Superior temporal gyrus (tissue), 1 donor: Measurements from ENCODE around the gene RNF181.
"Not testable (repeated sequence)": the region's sequence is repeated elsewhere in the genome, so short reads cannot be mapped to it uniquely, and the experiment has no call there.

Experiments used
- DNase-seq: peaks from one replicate; pipeline ENCODE4 v3.0.0-alpha.2; 2016; ENCODE audit errors: extremely low spot score

Gene RNF181, protein sequence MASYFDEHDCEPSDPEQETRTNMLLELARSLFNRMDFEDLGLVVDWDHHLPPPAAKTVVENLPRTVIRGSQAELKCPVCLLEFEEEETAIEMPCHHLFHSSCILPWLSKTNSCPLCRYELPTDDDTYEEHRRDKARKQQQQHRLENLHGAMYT

DNA sequence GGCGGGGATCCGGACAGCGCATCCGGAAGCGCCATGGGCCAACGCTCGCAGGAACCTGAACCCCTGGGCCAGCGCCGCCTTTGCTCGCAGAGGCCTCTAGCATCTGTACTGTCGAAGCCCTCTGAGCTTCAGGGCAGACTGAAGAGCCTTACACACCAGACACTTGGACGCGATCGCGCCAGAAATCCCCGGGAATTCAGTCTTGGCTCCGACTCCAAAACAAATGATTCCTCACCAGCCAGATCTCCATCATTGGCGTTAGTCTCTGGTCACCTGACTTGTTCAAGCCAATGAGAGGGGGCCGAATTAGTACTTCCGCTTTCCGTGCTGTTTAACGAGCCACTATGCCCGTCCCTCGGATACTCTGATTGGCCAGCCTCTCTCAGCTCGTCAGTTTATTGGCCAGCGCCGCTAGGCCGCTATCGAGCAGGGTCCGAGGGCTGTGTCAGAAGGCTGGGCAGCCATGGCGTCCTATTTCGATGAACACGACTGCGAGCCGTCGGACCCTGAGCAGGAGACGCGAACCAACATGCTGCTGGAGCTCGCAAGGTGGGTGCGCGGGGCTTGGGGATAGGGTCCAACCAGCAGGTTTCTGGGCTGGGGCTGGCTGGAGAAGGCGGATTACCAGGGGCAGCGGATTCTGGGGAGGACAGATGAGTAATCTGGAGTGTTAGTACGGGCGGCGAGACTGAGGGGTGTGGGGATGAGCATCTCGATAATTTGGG, at the start of gene RNF181:
Gene RNF181 (plus strand): TSS at position 445 of the 725 bp plus-strand sequence. CDS start 19 bp downstream, at position 464.
- DNase-seq, result peak; percentile 100

DNA sequence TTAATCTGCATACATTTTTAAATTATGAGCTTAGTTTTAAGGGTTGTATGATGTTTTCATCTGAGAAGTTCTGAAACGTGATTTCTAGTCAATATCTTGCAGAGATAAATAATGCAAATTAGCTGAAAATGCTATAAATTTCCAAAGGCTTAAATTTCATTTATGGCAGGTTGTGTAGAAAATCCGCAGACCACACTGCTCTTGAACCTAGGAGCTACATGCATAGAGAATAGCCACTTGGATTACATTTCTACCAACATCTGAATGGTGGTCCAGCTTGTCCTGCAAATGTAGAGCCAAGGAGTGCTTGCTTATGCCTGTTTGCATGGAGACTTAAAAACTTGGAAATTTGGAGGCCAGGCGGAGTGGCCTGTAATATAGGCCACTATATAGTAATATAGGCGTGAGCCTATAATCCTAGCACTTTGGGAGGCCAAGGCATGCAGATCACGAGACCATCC, 49.7 kb upstream of the RNF181 start:
- DNase-seq, result no peak

DNA sequence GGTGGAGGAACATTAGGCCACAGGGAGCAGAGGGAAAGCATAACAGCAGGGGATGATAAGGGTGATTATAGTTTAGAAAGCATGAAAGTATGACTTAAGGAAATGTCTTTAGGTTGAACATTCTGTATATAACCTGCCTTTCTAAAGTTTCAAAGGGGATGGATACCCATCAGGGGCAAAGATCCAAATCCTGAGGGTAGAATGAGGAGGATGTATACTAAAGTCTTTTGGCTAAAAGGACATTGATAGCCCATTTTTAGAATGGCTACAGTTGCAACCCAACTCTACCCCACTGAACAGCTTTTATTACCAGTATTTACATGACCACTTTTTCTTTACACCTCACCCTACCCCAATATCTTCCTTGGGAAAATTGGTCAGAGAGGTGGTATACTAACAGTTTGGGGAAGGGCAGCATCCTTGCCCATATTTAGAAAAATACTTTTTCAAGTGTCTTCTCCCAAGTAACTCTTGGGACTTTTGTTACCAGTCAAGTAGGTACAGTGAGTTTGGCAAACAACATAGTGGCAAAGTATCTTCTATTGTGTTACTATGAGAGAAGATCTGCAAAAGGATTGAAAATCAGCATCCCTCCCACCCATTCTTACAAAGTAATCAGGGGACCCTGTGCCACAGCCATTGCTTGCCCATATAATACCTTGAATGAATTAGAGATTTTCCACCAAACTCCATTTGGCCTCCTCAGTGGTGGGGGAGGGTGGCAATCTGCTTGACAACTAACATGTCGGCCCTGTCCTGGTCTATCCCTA, 48.3 kb upstream of the RNF181 start:
- DNase-seq, result peak; percentile 18

DNA sequence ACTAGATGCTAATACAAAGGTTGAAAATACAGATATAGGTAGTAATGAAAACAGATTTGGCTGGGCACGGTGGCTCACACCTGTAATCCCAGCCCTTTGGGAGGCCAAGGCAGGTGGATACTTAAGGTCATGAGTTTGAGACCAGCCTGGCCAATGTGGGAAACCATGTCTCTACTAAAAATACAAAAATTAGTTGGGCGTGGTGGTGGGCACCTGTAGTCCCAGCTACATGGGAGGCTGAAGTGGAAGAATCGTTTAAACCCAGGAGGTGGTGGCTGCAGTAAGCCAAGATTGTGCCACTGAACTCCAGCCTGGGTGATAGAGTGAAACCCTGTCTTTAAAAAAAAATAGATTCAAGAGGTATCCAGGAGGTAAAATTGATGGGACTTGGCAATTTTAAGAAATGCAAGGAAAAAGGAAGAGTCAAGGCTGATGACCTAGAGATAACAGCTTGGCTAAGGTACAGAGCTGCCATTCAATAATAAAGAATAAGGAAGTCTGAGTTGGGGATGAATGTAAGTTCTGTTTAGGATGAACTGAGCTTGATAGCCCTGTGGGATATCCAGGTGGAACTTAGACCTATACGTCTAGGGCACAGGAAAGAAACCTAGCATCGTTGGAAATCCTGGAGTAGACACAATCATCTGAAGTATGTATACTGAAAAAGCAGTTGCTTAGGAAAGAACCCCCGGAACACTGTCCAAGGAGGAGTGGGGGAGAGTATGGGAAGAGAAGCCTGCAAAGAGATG, 47.5 kb upstream of the RNF181 start:
- peak; percentile 16 for DNase-seq

DNA sequence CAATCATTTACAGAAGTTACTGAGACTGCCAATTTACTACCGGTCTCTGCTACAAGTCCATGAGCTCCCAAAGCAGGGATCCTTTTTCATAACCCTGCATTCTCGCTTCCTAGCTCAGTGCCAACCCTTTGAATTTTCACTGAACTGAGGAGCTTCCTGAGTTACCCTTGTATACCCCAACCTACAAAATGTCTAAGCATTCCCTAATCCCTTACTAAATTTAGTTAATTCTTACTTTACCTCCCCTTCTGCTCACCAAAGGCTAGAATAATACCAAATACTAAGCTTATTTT, 47.0 kb upstream of the RNF181 start:
- peak; percentile 20 for DNase-seq

DNA sequence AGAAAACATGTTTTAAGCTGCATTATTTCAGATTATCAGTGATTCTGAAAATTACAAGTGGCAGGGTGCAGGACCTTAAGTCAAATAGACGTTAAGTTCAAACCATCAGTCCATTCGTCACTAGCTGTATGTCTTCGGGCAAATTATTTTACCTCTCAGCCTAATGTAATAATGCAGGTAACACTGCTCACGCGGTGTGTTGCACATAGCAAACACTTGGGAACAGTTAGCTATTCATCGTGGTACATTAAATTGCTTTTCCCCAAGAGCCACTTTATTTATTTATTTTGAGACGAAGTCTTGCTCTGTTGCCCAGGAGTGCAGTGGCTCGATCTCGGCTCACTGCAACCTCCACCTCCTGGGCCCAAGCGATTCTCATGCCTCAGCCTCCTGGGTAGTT, 46.5 kb upstream of the RNF181 start:
- DNase-seq, result no peak

DNA sequence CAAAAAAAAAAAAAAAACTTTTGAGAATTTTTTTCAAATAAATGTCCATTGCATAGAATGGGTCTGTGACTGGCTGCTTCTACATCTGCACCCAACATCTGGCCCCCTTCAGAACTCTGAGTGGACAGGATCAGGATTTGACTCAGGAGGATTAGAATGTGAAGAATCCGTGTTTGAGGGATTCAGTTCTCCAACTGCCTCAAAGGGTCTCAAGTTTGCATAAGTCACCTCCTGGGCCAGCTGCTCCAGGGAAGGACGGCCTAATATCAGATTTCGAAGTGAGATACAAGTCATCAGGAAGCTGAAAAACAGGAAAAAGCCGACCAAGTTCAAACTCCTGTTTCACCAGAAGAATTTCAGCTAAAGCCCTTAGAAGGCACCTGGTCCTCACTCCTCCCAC, 45.7 kb upstream of the RNF181 start:
- DNase-seq, result no peak

DNA sequence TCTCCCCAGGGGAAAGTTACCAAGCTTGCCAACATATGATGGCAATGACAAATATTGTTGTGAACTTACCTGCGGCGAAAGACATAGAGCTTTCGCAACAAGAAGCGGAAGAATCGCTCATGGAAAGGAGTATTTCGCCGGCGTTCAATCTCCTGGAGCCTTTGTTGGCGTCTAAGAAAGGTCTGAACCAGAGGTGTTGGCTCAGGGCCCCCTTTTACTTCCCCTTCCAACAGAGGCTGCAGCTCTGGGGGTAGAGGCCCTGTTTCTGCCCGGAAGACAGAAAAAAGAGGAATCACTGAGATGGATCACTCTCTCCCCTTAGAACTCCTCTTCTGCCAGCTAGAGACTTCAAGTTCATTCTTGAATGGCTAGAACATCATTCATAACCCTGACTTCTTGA, 45.1 kb upstream of the RNF181 start:
- peak; percentile 23 for DNase-seq

DNA sequence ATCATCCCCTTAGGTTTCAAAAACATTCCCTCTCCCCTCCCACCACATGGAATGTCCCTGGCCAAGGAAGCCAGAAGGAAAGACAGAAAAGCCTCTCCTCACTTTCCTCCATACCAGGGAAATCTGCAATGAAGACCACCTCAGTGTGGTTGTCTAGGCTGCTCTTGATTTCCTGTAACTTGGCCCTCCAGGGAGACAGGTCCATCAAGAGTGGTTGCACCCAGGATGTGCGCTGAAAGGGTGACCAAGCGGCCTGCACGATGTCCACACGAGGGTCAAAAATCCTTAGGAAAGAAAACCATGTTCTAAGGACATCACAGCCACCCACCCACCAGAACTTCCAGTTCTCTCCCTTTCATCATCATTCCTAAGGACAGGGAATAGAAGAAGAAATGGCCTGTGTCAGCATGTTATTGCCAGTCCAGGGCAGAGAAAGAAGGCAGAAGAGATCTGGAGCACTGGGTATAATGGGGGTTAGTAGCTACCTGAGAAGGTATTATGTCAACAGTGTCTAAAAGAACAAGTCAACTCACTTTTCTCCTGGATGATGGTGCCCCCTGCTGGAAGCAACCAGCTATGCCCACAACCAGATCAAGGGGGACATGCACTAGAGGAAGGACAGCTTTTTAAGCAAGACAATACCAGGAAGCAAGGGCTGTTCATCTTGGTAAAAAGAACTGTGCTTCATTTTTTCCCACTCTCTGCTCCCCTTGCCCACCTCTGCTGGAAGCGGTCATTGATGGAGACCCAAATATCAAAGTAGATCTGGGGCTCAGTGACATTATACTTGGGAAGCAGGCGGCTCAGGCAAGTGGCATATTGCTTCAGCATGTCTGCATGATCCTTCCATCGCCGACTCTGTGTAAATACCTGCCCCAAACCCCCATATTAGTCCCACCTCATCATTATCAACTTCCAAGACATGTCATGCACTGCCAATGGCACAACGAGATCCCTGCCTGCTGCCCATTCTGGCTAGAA, 43.6 kb upstream of the RNF181 start:
- DNase-seq, result peak; percentile 95

DNA sequence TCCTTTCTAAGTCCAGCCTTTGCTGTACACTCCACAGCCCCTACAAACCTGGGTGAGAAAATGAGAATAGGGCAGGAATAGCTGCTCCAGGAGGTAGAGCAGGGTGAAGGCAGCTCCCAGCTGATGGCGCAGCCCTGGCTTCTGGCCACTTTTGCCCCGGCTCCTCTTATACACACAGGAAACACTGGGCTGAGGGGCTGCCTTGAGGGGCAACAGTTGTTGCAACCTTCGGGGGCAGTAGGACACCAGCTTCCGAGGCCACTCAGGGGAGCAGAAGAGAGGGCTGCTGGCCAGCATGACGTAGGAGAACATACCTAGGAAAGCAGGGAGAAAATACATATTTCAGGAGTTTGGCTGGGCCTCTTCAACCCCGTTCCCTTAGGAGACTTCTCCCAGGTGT, 42.4 kb upstream of the RNF181 start:
- no peak for DNase-seq

DNA sequence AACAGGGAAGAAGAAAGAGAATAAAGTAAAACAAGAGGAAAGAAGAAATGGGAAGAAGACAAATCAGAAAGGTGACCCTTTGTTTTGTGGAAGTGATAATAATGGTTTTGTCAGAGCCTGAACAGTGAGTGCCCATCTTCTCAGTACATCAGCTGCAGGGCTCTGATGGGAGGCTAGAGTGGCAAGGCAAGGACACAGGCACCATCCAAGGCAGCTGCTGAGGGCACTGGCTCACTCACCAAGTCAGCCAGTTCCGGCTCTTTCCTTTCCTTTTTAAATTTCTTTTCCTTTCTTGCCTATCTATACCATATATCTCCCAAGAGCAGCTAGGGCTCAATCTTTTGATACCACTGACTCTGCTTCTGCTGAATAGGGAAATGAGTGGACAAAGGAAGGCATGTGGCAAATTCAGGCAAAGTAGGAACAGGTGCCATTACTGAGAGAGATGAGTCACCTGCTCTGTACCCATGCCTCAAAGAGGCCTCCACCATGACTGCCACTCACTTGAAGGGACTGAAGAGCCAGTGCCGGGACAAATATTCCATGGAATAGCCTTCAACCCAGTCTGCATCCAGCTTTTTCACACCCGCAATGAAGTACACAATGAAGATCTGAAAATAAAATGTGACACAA, 40.4 kb upstream of the RNF181 start:
- DNase-seq, result no peak

DNA sequence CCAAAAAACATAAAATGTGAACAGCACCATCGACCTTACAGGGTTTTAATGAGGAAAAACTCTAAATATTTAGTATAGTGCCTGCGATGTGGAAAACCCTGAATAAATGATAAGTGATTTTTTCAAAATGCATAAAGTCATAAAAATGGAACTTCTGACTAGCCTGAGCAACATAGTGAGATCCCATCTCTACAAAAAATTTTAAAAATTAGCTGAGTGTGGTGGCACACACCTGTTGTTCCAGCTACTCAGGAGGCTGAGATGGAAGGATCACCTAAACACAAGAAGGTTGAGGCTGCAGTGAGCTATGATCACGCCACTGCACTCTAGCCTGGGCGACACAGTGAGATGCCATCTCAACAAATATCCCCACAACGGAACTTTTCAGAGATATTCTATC, 38.4 kb upstream of the RNF181 start:
- no peak for DNase-seq

DNA sequence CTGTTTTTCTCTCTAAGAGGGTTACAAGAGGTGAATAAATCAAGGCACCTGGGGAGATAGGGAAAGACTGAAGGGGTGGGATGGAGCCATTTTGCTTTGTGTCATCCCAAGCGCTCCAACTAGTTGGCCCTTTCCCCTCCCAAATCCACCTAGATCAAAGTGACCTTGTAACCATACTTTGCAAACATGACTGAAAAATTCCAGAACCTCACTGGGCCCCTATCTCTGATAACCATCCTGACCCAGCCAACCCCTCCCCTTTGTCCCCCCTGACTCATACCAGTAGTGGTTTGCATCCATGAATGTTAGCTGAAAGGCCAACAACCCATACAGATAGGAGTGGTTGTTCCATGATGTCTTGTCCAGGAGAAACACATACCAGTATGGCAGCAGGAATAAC, 37.4 kb upstream of the RNF181 start:
- DNase-seq, result no peak

DNA sequence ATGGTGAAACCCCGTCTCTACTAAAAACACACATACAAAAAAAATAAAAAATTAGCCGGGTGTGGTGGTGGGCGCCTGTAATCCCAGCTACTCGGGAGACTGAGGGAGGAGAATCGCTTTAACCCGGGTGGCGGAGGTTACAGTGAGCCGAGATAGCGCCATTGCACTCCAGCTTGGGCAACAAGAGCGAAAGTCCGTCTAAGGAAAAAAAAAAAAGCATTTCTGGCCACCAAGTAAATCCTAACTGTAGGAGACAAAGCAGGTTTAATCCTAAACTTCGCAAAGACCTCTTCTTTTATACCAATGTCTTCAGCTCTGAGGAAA, 35.2 kb upstream of the RNF181 start:
- not testable (repeated sequence) for DNase-seq

DNA sequence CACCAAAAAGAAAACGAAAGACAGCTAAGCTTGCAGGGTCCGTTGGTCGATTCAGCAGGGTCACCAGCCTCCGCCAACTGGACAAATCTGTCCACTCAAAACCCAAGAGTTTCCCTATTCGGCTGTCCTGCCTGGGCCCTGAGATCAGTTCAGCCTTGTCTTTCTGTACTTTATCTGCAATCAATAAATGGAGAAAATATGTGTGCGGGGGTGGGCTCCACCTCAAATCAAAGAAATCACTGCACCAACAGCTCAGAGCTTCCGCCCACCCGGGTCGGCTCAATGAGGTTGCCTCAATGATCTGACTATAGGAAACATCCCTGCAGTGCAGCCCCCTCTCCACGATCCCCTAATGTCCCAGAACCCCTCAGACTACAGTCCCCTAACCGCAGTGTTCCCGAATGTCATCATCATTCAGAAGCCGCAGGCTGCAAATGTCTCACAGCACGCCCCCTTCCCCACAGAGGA, 34.7 kb upstream of the RNF181 start:
- DNase-seq, result no peak

DNA sequence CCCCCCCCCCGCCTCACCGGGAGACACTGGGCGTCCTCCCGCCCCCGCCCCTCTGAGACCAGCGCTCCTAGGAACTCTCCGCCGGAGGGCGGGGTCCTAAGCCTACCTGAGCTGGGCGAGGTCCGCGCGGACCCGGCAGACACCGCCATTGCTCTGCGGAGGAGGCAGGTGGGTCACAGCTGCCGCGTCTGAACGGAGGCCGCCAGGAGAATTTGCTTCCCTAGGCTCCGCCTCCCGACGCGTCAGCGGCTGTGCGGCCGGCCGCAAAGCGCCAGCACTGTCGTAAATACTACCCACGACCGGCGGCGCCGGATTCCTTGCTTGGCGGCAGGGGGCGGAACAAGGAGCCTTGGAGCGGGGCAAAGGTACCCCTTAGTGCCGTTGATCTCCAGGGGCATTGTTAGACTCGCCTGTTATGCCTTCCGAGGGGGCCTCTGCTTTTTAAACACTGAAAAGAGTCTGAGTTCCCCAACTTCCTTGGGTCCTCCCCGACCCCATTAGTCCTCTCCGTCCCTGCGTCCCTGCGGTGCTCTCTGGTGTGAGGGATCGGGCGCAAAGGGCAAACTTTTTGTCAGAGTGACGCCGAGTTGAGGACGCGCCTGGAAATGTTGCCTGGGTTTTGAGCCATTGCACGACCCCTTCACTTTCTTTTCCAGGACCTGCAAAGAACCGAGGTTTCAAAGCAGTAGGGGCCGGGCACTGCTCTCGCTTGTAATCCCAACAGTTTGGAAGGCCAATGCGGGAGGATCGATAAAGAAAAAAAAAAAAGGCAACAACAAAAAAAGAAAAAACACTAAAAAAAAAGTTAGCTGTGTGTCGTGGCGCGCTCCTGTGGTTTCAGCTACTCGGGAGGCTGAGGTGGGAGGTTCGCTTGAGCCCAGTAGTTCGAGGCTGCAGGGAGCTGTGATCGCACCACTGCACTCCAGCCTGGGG, 34.0 kb upstream of the RNF181 start, which contains the start of gene GGCX:
Gene GGCX (minus strand): TSS at position 214 of the 933 bp plus-strand sequence. CDS start 65 bp downstream, at position 149.
- DNase-seq, result peak; percentile 96

DNA sequence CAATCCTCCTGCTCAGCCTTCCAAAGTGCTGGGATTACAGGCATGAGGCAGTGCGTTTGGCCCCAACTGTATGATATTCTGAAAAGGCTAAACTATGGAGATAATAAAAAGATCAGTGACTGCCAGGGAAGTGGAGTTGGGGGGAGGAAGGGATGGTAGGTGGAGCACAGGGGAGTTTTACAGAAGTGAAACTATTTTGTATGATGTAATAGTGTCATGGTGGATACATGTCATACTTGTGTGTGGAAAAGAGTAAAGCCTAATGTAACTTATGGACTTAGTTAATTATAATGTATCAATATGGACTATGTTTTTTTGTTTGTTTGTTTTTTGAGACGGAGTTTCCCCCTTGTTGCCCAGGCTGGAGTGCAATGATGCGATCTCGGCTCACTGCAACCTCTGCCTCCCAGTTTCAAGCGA, 31.4 kb upstream of the RNF181 start:
- DNase-seq, result no peak

DNA sequence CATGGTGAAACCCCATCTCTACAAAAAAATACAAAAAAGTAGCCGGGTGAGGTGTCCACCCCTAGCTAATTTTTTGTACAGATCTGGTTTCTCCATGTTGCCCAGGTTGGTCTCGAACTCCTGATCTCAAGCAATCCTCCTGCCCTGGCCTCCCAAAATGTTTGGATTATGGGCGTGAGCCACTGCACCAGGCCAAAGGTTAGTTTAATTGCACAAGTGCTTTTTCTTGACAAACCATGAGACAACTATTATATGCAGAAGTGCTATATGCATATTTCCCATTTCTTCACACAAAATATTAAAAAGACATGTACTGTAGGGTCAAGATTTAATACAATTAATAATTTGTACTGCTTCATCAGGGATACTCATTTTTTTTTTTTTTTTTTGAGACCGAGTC, 29.3 kb upstream of the RNF181 start:
- no peak for DNase-seq

DNA sequence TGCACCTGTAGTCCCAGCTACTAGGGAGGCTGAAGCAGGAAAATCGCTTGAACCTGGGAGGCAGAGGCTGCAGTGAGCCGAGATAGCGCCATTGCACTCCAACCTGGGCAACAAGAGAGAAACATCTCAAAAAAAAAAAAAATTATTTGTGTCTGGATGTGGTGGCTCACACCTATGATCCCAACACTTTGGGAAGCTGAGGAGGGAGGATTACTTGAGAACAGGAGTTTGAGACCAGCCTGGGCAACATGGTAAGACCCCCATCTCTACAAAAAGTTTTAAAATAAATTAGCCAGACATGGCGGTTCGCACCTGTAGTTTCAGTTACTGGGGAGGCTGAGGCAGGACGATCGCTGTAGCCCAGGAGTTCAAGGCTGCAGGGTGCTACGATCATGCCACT, 19.8 kb upstream of the RNF181 start:
- DNase-seq, result no peak

DNA sequence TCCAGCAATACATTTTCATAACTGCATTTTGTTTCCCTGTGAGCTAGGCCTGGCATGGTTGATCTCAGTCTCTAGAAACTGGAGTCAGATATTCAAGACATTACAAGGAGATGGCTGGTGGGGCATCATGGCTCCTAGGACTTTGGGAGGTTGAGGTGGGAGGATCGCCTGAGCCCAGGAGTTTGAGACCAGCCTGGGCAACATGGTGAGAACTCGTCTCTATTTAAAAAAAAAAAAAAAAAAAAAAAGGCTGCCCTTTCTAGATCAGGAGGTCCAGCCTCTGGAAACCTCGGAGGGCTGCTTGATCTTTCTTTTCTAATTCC, 18.5 kb upstream of the RNF181 start:
- no peak for DNase-seq
